ENCODE results near the gene ZNF292. TPM values are rescaled to one million over a fixed set of nuclear protein-coding genes. Genes with fewer than 3 reads are reported as not detected.

The ZNF292 gene
- total and polyA plus RNA-seq, 10 of the 15 experiments (the other 5 are each of a cell fraction or from before 2014, with no cell fraction given) = 11.1 to 57.6 (median 30.6) TPM

DNA sequence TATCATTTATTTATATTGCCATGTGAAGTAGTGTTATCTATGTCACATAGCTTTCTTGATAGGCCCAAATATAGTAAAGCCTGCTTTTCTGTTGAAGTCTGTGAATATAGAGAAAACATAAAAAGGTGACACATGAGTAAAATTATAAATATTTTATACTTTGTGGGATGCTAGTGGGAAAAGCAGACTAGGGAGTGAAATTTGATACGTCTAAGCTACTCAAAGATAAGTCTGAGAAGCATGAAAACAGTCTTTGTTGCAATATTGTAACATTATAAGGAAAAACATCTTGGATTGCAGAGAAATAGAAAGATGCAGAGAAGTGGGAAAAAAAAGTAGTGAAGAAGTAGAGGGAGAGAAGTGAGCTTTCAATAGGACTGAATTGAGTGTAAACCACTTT lies 75.4 kb downstream of the ZNF292 start:
- Histone ChIP-seq H3K9me3 (replicated peaks; ENCODE audit: control insufficient read depth, insufficient read depth, low read length) (no peaks in the 10 kb centered on the region), H3K4me1 (ENCODE audit: control insufficient read depth, insufficient read depth, low read length) (no peaks in the 10 kb centered on the region), H2AFZ (ENCODE audit: control insufficient read depth, low read depth, low read length) (no peak overlapping the region), H4K20me1 (ENCODE audit: control insufficient read depth, insufficient read depth) (no peaks in the 10 kb centered on the region), H3K36me3 (ENCODE audit: control insufficient read depth in 2 of 2, insufficient read depth in 2 of 2, low read length in 1 of 2) (peaks cover 0 to 27% of the 10 kb centered on the region in 2 experiments; a peak in 2 of 4 replicates), H3K9ac (ENCODE audit: control insufficient read depth, insufficient read depth, low read length) (no peak overlapping the region), H3K27ac (ENCODE audit: control insufficient read depth, insufficient read depth) (no peak overlapping the region), H3K4me3 (no peak overlapping the region), H3K27me3 (replicated peaks in 1 of 2; ENCODE audit: control insufficient read depth in 2 of 2, insufficient read depth in 2 of 2, low read length in 1 of 2) (no peaks in the 10 kb centered on the region), H3K79me2 (ENCODE audit: control insufficient read depth, insufficient read depth, low read length) (peaks cover 3% of the 10 kb centered on the region), H3K4me2 (ENCODE audit: control insufficient read depth, insufficient read depth) (no peak overlapping the region)
- 88% methylated on average over 1 of the region's 1 CpG for WGBS (ENCODE audit: insufficient coverage, insufficient replicate concordance, low lambda C conversion rate, missing lambda C conversion rate)
- ChIA-PET RAD21 (ENCODE audit: unreplicated experiment) (no interaction called here), POLR2A (interaction anchor here (0.6 to 1.4 kb wide), 3 partner anchors 21 to 67 kb away, joined by 3 read pairs; no protein-coding TSS in a partner anchor), SMC1A (ENCODE audit: uncharacterized antibody, unreplicated experiment) (interaction anchor here (0.7 to 1.7 kb wide), 2 partner anchors 12 to 249 kb away, joined by 4 to 7 read pairs; no protein-coding TSS in a partner anchor), CTCF (interaction anchor here (0.7 to 1.4 kb wide), 2 partner anchors 10 to 15 kb away, joined by 3 read pairs; no protein-coding TSS in a partner anchor)
- no peak for TF ChIP-seq BHLHE40 (IDR thresholded peaks at IDR 0.05; ENCODE audit: borderline replicate concordance in 1 of 2, low read depth in 2 of 2, low read length in 1 of 2)
- no peak for FAIRE-seq
- BruUV-seq (replicated peaks) = no TSS peak
- in situ Hi-C loops (cut with MboI) = loop anchor here (5.0 kb wide), 1 partner anchor 88 kb away; no protein-coding TSS in a partner anchor
- DNase-seq (ENCODE audit: low read depth, low spot score) = no peak
- intact Hi-C loops (cut with micrococcal nuclease; ENCODE audit: unreplicated experiment) = loop anchor here (5.0 kb wide), 1 partner anchor 154 kb away; no protein-coding TSS in a partner anchor
- no peak for ATAC-seq

GRCh38 chr6:87237804-87238203 lies 82.4 kb downstream of the ZNF292 start:
- no peaks in the 10 kb centered on the region for H3K4me1 ChIP-seq (ENCODE audit: control insufficient read depth, insufficient read depth, low read length)
- no peak overlapping the region for H3K9ac ChIP-seq (ENCODE audit: control insufficient read depth, insufficient read depth, low read length)
- no peak overlapping the region for H3K27ac ChIP-seq (ENCODE audit: control insufficient read depth, insufficient read depth)
- no peak overlapping the region for H3K4me3 ChIP-seq
- FAIRE-seq = peak; percentile 47
- no peak for DNase-seq (ENCODE audit: low read depth, low spot score)
- ChIA-PET POLR2A (no interaction called here), SMC1A (ENCODE audit: uncharacterized antibody, unreplicated experiment) (interaction anchor here (1.4 to 3.1 kb wide), 2 partner anchors 72 to 98 kb away, joined by 4 to 14 read pairs; no protein-coding TSS in a partner anchor), RAD21 (ENCODE audit: unreplicated experiment) (no interaction called here), CTCF (interaction anchor here (0.8 to 1.1 kb wide), 7 partner anchors 11 to 171 kb away, joined by 3 to 10 read pairs (median 4); no protein-coding TSS in a partner anchor)
- BruUV-seq (replicated peaks) = no TSS peak
- H2AFZ ChIP-seq (ENCODE audit: control insufficient read depth, low read depth, low read length) = no peak overlapping the region
- H3K27me3 ChIP-seq (replicated peaks in 1 of 2; ENCODE audit: control insufficient read depth in 2 of 2, insufficient read depth in 2 of 2, low read length in 1 of 2) = no peaks in the 10 kb centered on the region
- H3K9me3 ChIP-seq (replicated peaks; ENCODE audit: control insufficient read depth, insufficient read depth, low read length) = no peaks in the 10 kb centered on the region
- H3K4me2 ChIP-seq (ENCODE audit: control insufficient read depth, insufficient read depth) = no peak overlapping the region
- ATAC-seq = peak; percentile 84
- H3K79me2 ChIP-seq (ENCODE audit: control insufficient read depth, insufficient read depth, low read length) = no peaks in the 10 kb centered on the region; the same call in none of the 2 replicates
- intact Hi-C loops (cut with micrococcal nuclease; ENCODE audit: unreplicated experiment) = loop anchor here (1.0 to 5.0 kb wide), 2 partner anchors 81 to 99 kb away; partner anchors contain the start of gene ZNF292
- in situ Hi-C loops (cut with MboI) = no loop called here
- no peaks in the 10 kb centered on the region for H4K20me1 ChIP-seq (ENCODE audit: control insufficient read depth, insufficient read depth)
- peaks cover 2 to 15% of the 10 kb centered on the region in 2 experiments; a peak in 3 of 4 replicates for H3K36me3 ChIP-seq (ENCODE audit: control insufficient read depth in 2 of 2, insufficient read depth in 2 of 2, low read length in 1 of 2)
- no peak for TF ChIP-seq JUNB (IDR thresholded peaks at IDR 0.05)
- no peak for TF ChIP-seq CREM (IDR thresholded peaks at IDR 0.05; ENCODE audit: low read depth)
- no peak for TF ChIP-seq YBX1 (IDR thresholded peaks at IDR 0.05)
- TF ChIP-seq SMARCA5 (IDR thresholded peaks at IDR 0.05) = peak; percentile 24; the same call in 1 of the 2 replicates
- no peak for TF ChIP-seq ZNF592 (IDR thresholded peaks at IDR 0.05)
- no peak for TF ChIP-seq NR2F1 (conservative IDR thresholded peaks at IDR 0.05)
- TF ChIP-seq SMC3 (IDR thresholded peaks at IDR 0.05; ENCODE audit: borderline replicate concordance, low read length) = peak; percentile 50; the same call in 1 of the 2 replicates
- no peak for TF ChIP-seq MEF2A (IDR thresholded peaks at IDR 0.05; ENCODE audit: insufficient read depth, low read depth, low read length)
- peak in 2 of 3 experiments; percentile 31 to 38; a peak in 4 of 6 replicates for TF ChIP-seq CTCF (IDR thresholded peaks at IDR 0.05 in 2 of 3, conservative IDR thresholded peaks at IDR 0.05 in 1 of 3; ENCODE audit: control insufficient read depth in 2 of 3, extremely low read depth in 1 of 3, insufficient read depth in 1 of 3, low read depth in 3 of 3, low read length in 3 of 3)
- TF ChIP-seq EGR1 (IDR thresholded peaks at IDR 0.05; ENCODE audit: borderline replicate concordance in 1 of 2, low read depth in 2 of 2, low read length in 2 of 2) = no peak
